ENCODE results near the gene BTNL8.

Gene BTNL8

GRCh38 chr5:180898621-180899246, at the start of gene BTNL8:
TSS of gene BTNL8 (plus strand) at chr5:180899159. CDS start at chr5:180899311, 152 bp downstream.
- Histone ChIP-seq H3K9me3 (ENCODE audit: control insufficient read depth in 1 of 2, low read length in 2 of 2) (no peaks in the 10 kb centered on the region), H3K4me3 (ENCODE audit: low read depth in 1 of 2, low read length in 2 of 2) (peak within 1 kb of the TSS; percentile 76 to 87), H3K4me1 (ENCODE audit: control insufficient read depth in 1 of 2, insufficient read depth in 2 of 2, low read length in 2 of 2) (peaks cover 16 to 17% of the 10 kb centered on the region in 2 donors), H3K36me3 (ENCODE audit: control insufficient read depth in 1 of 2, insufficient read depth in 2 of 2, low read length in 2 of 2) (no peaks in the 10 kb centered on the region), H3K9ac (ENCODE audit: low read depth in 1 of 2, low read length in 2 of 2) (peak within 1 kb of the TSS; percentile 59 to 67), H3K27ac (ENCODE audit: low read depth, low read length) (peak within 1 kb of the TSS; percentile 43), H3K27me3 (ENCODE audit: control insufficient read depth in 1 of 2, insufficient read depth in 2 of 2, low read length in 2 of 2) (peaks cover 0 to 5% of the 10 kb centered on the region in 2 donors)

GRCh38 chr5:180849827-180850226, 49.1 kb upstream of the BTNL8 start:
- Histone ChIP-seq H3K4me1 (ENCODE audit: control insufficient read depth in 1 of 2, insufficient read depth in 2 of 2, low read length in 2 of 2) (peaks cover 0 to 5% of the 10 kb centered on the region in 2 donors), H3K4me3 (ENCODE audit: low read depth in 1 of 2, low read length in 2 of 2) (no peak overlapping the region), H3K36me3 (ENCODE audit: control insufficient read depth in 1 of 2, insufficient read depth in 2 of 2, low read length in 2 of 2) (peaks cover 53% of the 10 kb centered on the region in 2 donors), H3K9me3 (ENCODE audit: control insufficient read depth in 1 of 2, low read length in 2 of 2) (peaks cover 38% of the 10 kb centered on the region in 2 donors), H3K9ac (ENCODE audit: low read depth in 1 of 2, low read length in 2 of 2) (no peak overlapping the region), H3K27ac (ENCODE audit: low read depth, low read length) (no peak overlapping the region), H3K27me3 (ENCODE audit: control insufficient read depth in 1 of 2, insufficient read depth in 2 of 2, low read length in 2 of 2) (no peaks in the 10 kb centered on the region)

GRCh38 chr5:180850434-180851078, 48.4 kb upstream of the BTNL8 start:
- Histone ChIP-seq H3K9me3 (ENCODE audit: control insufficient read depth in 1 of 2, low read length in 2 of 2) (peaks cover 38% of the 10 kb centered on the region in 2 donors), H3K4me3 (ENCODE audit: low read depth in 1 of 2, low read length in 2 of 2) (peak overlapping the region; percentile 17 to 29), H3K27me3 (ENCODE audit: control insufficient read depth in 1 of 2, insufficient read depth in 2 of 2, low read length in 2 of 2) (no peaks in the 10 kb centered on the region), H3K36me3 (ENCODE audit: control insufficient read depth in 1 of 2, insufficient read depth in 2 of 2, low read length in 2 of 2) (peaks cover 58 to 59% of the 10 kb centered on the region in 2 donors), H3K9ac (ENCODE audit: low read depth in 1 of 2, low read length in 2 of 2) (no peak overlapping the region), H3K4me1 (ENCODE audit: control insufficient read depth in 1 of 2, insufficient read depth in 2 of 2, low read length in 2 of 2) (peaks cover 0 to 5% of the 10 kb centered on the region in 2 donors), H3K27ac (ENCODE audit: low read depth, low read length) (no peak overlapping the region)

- Histone ChIP-seq H3K27me3 (ENCODE audit: control insufficient read depth in 1 of 2, insufficient read depth in 2 of 2, low read length in 2 of 2) (no peaks in the 10 kb centered on the region), H3K9ac (ENCODE audit: low read depth in 1 of 2, low read length in 2 of 2) (no peak overlapping the region), H3K27ac (ENCODE audit: low read depth, low read length) (no peak overlapping the region), H3K4me1 (ENCODE audit: control insufficient read depth in 1 of 2, insufficient read depth in 2 of 2, low read length in 2 of 2) (peaks cover 0 to 5% of the 10 kb centered on the region in 2 donors), H3K36me3 (ENCODE audit: control insufficient read depth in 1 of 2, insufficient read depth in 2 of 2, low read length in 2 of 2) (peaks cover 61 to 66% of the 10 kb centered on the region in 2 donors), H3K9me3 (ENCODE audit: control insufficient read depth in 1 of 2, low read length in 2 of 2) (peaks cover 32 to 38% of the 10 kb centered on the region in 2 donors), H3K4me3 (ENCODE audit: low read depth in 1 of 2, low read length in 2 of 2) (no peak overlapping the region)
These were observed 46.5 kb upstream of the BTNL8 start for GRCh38 chr5:180852495-180852894.

GRCh38 chr5:180853121-180853847, 45.7 kb upstream of the BTNL8 start:
- Histone ChIP-seq H3K36me3 (ENCODE audit: control insufficient read depth in 1 of 2, insufficient read depth in 2 of 2, low read length in 2 of 2) (peaks cover 54 to 65% of the 10 kb centered on the region in 2 donors), H3K9me3 (ENCODE audit: control insufficient read depth in 1 of 2, low read length in 2 of 2) (peaks cover 32 to 34% of the 10 kb centered on the region in 2 donors), H3K4me3 (ENCODE audit: low read depth in 1 of 2, low read length in 2 of 2) (no peak overlapping the region), H3K27me3 (ENCODE audit: control insufficient read depth in 1 of 2, insufficient read depth in 2 of 2, low read length in 2 of 2) (no peaks in the 10 kb centered on the region), H3K9ac (ENCODE audit: low read depth in 1 of 2, low read length in 2 of 2) (no peak overlapping the region), H3K27ac (ENCODE audit: low read depth, low read length) (no peak overlapping the region), H3K4me1 (ENCODE audit: control insufficient read depth in 1 of 2, insufficient read depth in 2 of 2, low read length in 2 of 2) (peaks cover 0 to 5% of the 10 kb centered on the region in 2 donors)

- H3K9me3 ChIP-seq (ENCODE audit: control insufficient read depth in 1 of 2, low read length in 2 of 2) = peaks cover 27 to 30% of the 10 kb centered on the region in 2 donors
- H3K4me3 ChIP-seq (ENCODE audit: low read depth in 1 of 2, low read length in 2 of 2) = no peak overlapping the region
- no peaks in the 10 kb centered on the region for H3K27me3 ChIP-seq (ENCODE audit: control insufficient read depth in 1 of 2, insufficient read depth in 2 of 2, low read length in 2 of 2)
- peaks cover 0 to 5% of the 10 kb centered on the region in 2 donors for H3K4me1 ChIP-seq (ENCODE audit: control insufficient read depth in 1 of 2, insufficient read depth in 2 of 2, low read length in 2 of 2)
- H3K36me3 ChIP-seq (ENCODE audit: control insufficient read depth in 1 of 2, insufficient read depth in 2 of 2, low read length in 2 of 2) = peaks cover 49 to 65% of the 10 kb centered on the region in 2 donors
- no peak overlapping the region for H3K9ac ChIP-seq (ENCODE audit: low read depth in 1 of 2, low read length in 2 of 2)
- H3K27ac ChIP-seq (ENCODE audit: low read depth, low read length) = no peak overlapping the region
These were observed 45.1 kb upstream of the BTNL8 start for GRCh38 chr5:180853848-180854176.

GRCh38 chr5:180858586-180858985, 40.4 kb upstream of the BTNL8 start:
- H3K4me1 ChIP-seq (ENCODE audit: control insufficient read depth in 1 of 2, insufficient read depth in 2 of 2, low read length in 2 of 2) = peaks cover 11 to 12% of the 10 kb centered on the region in 2 donors
- H3K4me3 ChIP-seq (ENCODE audit: low read depth in 1 of 2, low read length in 2 of 2) = no peak overlapping the region
- no peak overlapping the region for H3K27ac ChIP-seq (ENCODE audit: low read depth, low read length)
- no peaks in the 10 kb centered on the region for H3K27me3 ChIP-seq (ENCODE audit: control insufficient read depth in 1 of 2, insufficient read depth in 2 of 2, low read length in 2 of 2)
- peaks cover 13 to 31% of the 10 kb centered on the region in 2 donors for H3K36me3 ChIP-seq (ENCODE audit: control insufficient read depth in 1 of 2, insufficient read depth in 2 of 2, low read length in 2 of 2)
- H3K9me3 ChIP-seq (ENCODE audit: control insufficient read depth in 1 of 2, low read length in 2 of 2) = peaks cover 0 to 2% of the 10 kb centered on the region in 2 donors
- H3K9ac ChIP-seq (ENCODE audit: low read depth in 1 of 2, low read length in 2 of 2) = no peak overlapping the region

GRCh38 chr5:180860273-180860886, 38.6 kb upstream of the BTNL8 start:
- Histone ChIP-seq H3K9ac (ENCODE audit: low read depth in 1 of 2, low read length in 2 of 2) (peak overlapping the region; percentile 92 to 100), H3K4me3 (ENCODE audit: low read depth in 1 of 2, low read length in 2 of 2) (peak overlapping the region; percentile 84 to 85), H3K36me3 (ENCODE audit: control insufficient read depth in 1 of 2, insufficient read depth in 2 of 2, low read length in 2 of 2) (peaks cover 4 to 19% of the 10 kb centered on the region in 2 donors), H3K4me1 (ENCODE audit: control insufficient read depth in 1 of 2, insufficient read depth in 2 of 2, low read length in 2 of 2) (peaks cover 12 to 14% of the 10 kb centered on the region in 2 donors), H3K27me3 (ENCODE audit: control insufficient read depth in 1 of 2, insufficient read depth in 2 of 2, low read length in 2 of 2) (no peaks in the 10 kb centered on the region), H3K27ac (ENCODE audit: low read depth, low read length) (peak overlapping the region; percentile 89), H3K9me3 (ENCODE audit: control insufficient read depth in 1 of 2, low read length in 2 of 2) (no peaks in the 10 kb centered on the region)

- Histone ChIP-seq H3K4me1 (ENCODE audit: control insufficient read depth in 1 of 2, insufficient read depth in 2 of 2, low read length in 2 of 2) (peaks cover 14 to 18% of the 10 kb centered on the region in 2 donors), H3K27me3 (ENCODE audit: control insufficient read depth in 1 of 2, insufficient read depth in 2 of 2, low read length in 2 of 2) (no peaks in the 10 kb centered on the region), H3K36me3 (ENCODE audit: control insufficient read depth in 1 of 2, insufficient read depth in 2 of 2, low read length in 2 of 2) (peaks cover 0 to 11% of the 10 kb centered on the region in 2 donors), H3K9me3 (ENCODE audit: control insufficient read depth in 1 of 2, low read length in 2 of 2) (no peaks in the 10 kb centered on the region), H3K9ac (ENCODE audit: low read depth in 1 of 2, low read length in 2 of 2) (peak within 1 kb of the TSS; percentile 92 to 100), H3K27ac (ENCODE audit: low read depth, low read length) (peak within 1 kb of the TSS; percentile 89), H3K4me3 (ENCODE audit: low read depth in 1 of 2, low read length in 2 of 2) (peak within 1 kb of the TSS; percentile 84 to 85)
These were observed 37.8 kb upstream of the BTNL8 start, which contains the start of gene ZFP62 for GRCh38 chr5:180860887-180861822. TSS of gene ZFP62 (minus strand) at chr5:180861276. CDS start at chr5:180861219, 57 bp downstream.

Measured in duodenal mucosa (tissue), 2 donors.